D341Med (cell line): ENCODE results near the gene P2RY11.
A peak's percentile ranks its signal among the peaks of the same experiment; 100 is the strongest.

Experiments
- DNase-seq: peaks from one replicate; pipeline ENCODE4 v3.0.0; 2012; ENCODE audit warnings: low spot score

The P2RY11 gene

GRCh38 chr19:10111405-10111811 is at the start of gene P2RY11:
TSS of gene P2RY11 (plus strand) at chr19:10111693. CDS start at chr19:10111722, 29 bp downstream.
- DNase-seq: no peak

- no peak for DNase-seq
Observed at GRCh38 chr19:10061717-10062310, 49.7 kb upstream of the P2RY11 start.

- DNase-seq: no peak
Observed at GRCh38 chr19:10068205-10068604, 43.3 kb upstream of the P2RY11 start.

GRCh38 chr19:10069046-10069445 is 42.4 kb upstream of the P2RY11 start:
- DNase-seq: no peak

- no peak for DNase-seq
Observed at GRCh38 chr19:10070730-10071446, 40.6 kb upstream of the P2RY11 start.

GRCh38 chr19:10074153-10074552 is 37.3 kb upstream of the P2RY11 start:
- peak; percentile 65 for DNase-seq

- DNase-seq: no peak
Observed at GRCh38 chr19:10076535-10076934, 35.0 kb upstream of the P2RY11 start.

GRCh38 chr19:10078329-10078728 is 33.2 kb upstream of the P2RY11 start:
- DNase-seq: no peak

- DNase-seq: no peak
Observed at GRCh38 chr19:10079031-10079453, 32.5 kb upstream of the P2RY11 start.

GRCh38 chr19:10083911-10084310 is 27.6 kb upstream of the P2RY11 start:
- no peak for DNase-seq

GRCh38 chr19:10084803-10085202 is 26.7 kb upstream of the P2RY11 start:
- no peak for DNase-seq

- peak; percentile 81 for DNase-seq
Observed at GRCh38 chr19:10085641-10086590, 25.6 kb upstream of the P2RY11 start, which contains the start of gene SHFL. TSS of gene SHFL (plus strand) at chr19:10086317. CDS start at chr19:10086428, 111 bp downstream.

GRCh38 chr19:10086591-10087192 is 24.8 kb upstream of the P2RY11 start:
- DNase-seq: no peak

GRCh38 chr19:10087296-10088061 is 24.0 kb upstream of the P2RY11 start:
- DNase-seq: no peak

GRCh38 chr19:10088949-10089554 is 22.4 kb upstream of the P2RY11 start:
- no peak for DNase-seq

- no peak for DNase-seq
Observed at GRCh38 chr19:10089801-10090375, 21.6 kb upstream of the P2RY11 start.

GRCh38 chr19:10091370-10091687 is 20.2 kb upstream of the P2RY11 start:
- no peak for DNase-seq

GRCh38 chr19:10091895-10092641 is 19.4 kb upstream of the P2RY11 start:
- DNase-seq: no peak

GRCh38 chr19:10092648-10093294 is 18.7 kb upstream of the P2RY11 start:
- DNase-seq: no peak
